Activated CD4-positive, alpha-beta T cell treated with anti-CD3 and anti-CD28 coated beads, Interleukin-10, Interleukin-2, amounts not matched to agents 100 ng/mL and 50 ng/mL, durations not matched to agents 16 hours and 8 hours (primary cell): Measurements from ENCODE around the gene MAPKAPK2.

Experiments
- DNase-seq: peaks from one replicate; pipeline ENCODE4 v3.0.0-alpha.2; 2020

MAPKAPK2 gene

DNA sequence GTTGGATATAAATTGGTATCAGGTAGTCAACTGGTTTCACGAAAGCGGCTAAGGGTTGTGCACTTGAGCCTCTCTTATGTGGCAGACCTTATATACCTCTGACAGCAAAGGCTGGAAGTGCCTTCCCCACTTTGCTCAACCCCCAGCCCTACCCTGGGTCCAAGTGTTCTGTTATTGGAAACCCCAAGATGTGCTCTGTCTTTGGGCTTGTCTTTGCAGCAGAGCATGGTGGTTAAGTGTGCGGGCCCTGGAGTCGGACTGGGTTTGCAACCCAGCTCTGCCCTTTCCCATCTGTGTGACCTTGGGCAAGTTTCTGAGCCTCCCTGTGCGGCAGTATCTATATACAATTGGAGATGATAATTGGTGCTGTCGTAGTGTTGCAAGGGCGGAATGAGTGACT, 98.8 kb downstream of the MAPKAPK2 start:
- DNase-seq: no peak
